NB4 (cell line): ENCODE data around the gene ABCD4.
"Not testable (repeated sequence)": the region's sequence is repeated elsewhere in the genome, so short reads cannot be mapped to it uniquely, and the experiment has no call there.

Source experiments
- DNase-seq: peaks from one replicate; pipeline ENCODE4 v3.0.0; 2010; ENCODE audit warnings: low read depth
- H3K4me3 ChIP-seq: one replicate; pipeline ENCODE4 v1.5.1; 2011; ENCODE audit warnings: mild to moderate bottlenecking, low read depth, low read length, moderate library complexity
- MYC ChIP-seq: IDR thresholded peaks from 2 replicates; pipeline ENCODE4 v1.6.1; 2011; ENCODE audit warnings: low read depth, low read length
- POLR2A ChIP-seq: IDR thresholded peaks from 2 replicates; pipeline ENCODE4 v1.6.1; 2011; ENCODE audit warnings: mild to moderate bottlenecking; ENCODE audit not compliant: insufficient read length; ENCODE audit errors: extremely low read depth
- TF ChIP-seq, protein P1 (sequence below): IDR thresholded peaks from one replicate; pipeline ENCODE4 v1.5.1; 2012; ENCODE audit warnings: low read depth, low read length
- TF ChIP-seq, protein P2 (sequence below): IDR thresholded peaks from 2 replicates; pipeline ENCODE4 v1.6.1; 2011; ENCODE audit warnings: low read depth, low read length

The ABCD4 gene

DNA sequence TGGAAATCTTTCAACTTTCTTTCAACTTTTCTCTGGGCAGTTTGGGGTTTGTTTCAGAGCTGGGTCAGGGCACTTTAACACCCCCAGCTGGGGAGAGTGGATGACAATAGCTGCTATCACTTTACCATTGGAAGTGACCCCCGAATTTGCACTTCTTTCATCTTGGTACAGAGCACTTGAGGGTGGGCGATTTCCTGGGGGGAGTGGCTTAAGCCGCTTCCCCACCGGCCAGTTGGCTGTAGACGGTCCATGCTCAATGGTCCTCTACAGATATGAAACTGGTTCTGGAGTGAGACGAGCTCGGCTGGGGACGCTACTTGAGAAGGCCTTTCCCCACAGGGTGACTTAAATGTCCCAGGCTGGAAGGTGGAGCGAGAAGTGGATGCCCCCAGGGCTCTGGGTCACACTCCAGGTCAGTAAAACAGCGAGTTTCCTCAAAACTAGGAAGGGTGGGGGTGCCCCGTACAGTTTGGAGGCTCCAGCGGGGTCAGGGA lies 45.6 kb upstream of the ABCD4 start, which contains the start of gene VRTN:
VRTN (plus strand) TSS at position 231 of the 494 bp plus-strand sequence. CDS start 8,313 bp downstream, outside the sequence.
- DNase-seq: no peak
- TF ChIP-seq, protein P1, sequence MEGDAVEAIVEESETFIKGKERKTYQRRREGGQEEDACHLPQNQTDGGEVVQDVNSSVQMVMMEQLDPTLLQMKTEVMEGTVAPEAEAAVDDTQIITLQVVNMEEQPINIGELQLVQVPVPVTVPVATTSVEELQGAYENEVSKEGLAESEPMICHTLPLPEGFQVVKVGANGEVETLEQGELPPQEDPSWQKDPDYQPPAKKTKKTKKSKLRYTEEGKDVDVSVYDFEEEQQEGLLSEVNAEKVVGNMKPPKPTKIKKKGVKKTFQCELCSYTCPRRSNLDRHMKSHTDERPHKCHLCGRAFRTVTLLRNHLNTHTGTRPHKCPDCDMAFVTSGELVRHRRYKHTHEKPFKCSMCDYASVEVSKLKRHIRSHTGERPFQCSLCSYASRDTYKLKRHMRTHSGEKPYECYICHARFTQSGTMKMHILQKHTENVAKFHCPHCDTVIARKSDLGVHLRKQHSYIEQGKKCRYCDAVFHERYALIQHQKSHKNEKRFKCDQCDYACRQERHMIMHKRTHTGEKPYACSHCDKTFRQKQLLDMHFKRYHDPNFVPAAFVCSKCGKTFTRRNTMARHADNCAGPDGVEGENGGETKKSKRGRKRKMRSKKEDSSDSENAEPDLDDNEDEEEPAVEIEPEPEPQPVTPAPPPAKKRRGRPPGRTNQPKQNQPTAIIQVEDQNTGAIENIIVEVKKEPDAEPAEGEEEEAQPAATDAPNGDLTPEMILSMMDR: no peak
- no peak for TF ChIP-seq MYC
- TF ChIP-seq, protein P2, sequence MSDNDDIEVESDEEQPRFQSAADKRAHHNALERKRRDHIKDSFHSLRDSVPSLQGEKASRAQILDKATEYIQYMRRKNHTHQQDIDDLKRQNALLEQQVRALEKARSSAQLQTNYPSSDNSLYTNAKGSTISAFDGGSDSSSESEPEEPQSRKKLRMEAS: no peak
- no peak for TF ChIP-seq POLR2A
- H3K4me3 ChIP-seq: no peak within 1 kb of the TSS

DNA sequence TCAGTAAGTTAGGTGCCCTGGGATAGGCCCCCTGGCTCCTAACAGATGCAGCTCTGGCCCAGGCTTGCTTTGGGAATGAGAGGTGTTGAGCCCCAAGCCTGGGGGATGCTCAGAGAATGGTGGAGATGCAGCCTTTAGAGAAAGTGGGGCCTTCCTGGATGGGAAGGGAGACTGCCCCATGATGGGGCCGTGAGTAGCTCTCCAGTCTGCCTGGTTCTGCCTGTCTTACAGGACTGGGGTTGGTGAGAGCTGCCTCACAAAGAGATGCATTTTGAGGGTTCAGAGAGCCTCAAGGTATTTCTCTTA lies 45.0 kb upstream of the ABCD4 start:
- TF ChIP-seq, protein P2: no peak
- TF ChIP-seq, protein P1: no peak
- no peak for TF ChIP-seq MYC
- no peak for TF ChIP-seq POLR2A
- no peak overlapping the region for H3K4me3 ChIP-seq
- no peak for DNase-seq

DNA sequence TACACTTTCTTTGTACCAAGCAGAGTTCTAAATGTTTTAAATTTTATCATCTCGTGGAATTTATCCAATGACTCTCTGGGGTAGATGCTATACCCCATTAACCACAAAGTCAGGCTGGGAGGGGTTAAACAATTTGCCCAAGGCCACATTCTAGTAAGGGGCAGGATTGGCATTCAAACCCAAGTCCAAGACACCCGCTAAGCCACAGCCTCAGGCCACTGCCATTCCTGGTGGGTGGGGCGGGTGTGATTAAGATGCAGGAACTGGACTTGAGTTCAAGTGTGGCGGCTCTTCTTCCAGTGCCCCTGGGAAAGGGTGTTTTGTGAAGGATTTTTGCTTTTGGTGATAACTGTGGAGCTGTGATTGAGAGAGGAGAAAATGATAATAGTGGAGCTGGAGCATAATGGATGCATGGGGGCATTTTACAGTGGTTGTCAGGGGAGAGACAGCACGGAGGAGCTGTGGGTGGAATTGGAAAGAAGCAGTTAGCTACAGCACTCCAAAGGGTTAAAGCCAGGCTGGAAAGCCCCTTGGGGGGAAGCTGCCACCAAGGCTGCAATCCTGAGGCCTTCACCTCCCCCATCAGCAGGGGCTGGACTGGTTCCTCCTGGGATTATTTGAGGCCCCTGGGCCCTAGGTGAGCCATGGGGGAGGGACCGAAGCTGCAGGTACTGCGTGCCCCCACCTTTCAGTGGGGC lies 44.5 kb upstream of the ABCD4 start:
- DNase-seq: no peak
- no peak overlapping the region for H3K4me3 ChIP-seq
- TF ChIP-seq, protein P1: no peak
- TF ChIP-seq POLR2A (no peak), MYC (no peak)
- TF ChIP-seq, protein P2: no peak

DNA sequence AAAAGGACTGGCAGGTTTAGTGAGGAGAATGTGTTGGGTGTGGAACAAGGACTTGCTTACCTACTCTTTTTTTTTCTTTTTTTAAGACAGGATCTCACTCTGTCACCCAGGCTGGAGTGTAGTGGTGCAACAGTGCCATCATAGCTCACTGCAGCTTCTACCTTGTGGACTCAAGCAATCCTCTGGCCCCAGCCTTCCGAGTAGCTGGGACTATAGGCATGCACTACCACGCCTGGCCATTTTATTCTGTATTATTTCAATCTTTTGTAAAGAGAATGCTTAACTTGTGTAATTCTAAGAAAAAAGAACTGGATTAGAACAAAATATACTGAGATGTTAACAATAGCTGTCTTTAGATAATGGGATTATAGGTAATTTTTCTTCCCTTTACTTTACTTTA lies 43.6 kb upstream of the ABCD4 start:
- no peak for TF ChIP-seq MYC
- TF ChIP-seq, protein P2: no peak
- TF ChIP-seq POLR2A: no peak
- TF ChIP-seq, protein P1: no peak
- no peak overlapping the region for H3K4me3 ChIP-seq
- no peak for DNase-seq

DNA sequence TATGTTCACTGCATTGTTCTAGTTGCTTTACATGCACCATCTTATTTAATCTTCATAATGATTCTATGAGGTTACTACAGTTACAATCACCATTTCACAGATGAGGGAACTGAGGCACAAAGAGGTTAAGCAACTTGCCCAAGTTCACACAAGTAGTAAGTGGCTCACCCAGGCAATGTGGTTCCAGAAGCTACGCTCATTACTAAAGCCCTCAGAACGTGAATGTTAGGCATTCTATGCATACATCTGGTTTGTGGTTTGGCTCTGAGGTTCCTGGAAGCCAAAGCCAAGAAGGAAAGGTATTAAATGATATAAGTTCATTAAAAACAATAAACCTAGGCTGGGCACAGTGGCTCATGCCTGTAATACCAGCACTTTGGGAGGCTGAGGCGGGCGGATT lies 31.2 kb upstream of the ABCD4 start:
- TF ChIP-seq POLR2A (no peak), MYC (no peak)
- TF ChIP-seq, protein P1: no peak
- TF ChIP-seq, protein P2: no peak
- DNase-seq: no peak
- H3K4me3 ChIP-seq: no peak overlapping the region

DNA sequence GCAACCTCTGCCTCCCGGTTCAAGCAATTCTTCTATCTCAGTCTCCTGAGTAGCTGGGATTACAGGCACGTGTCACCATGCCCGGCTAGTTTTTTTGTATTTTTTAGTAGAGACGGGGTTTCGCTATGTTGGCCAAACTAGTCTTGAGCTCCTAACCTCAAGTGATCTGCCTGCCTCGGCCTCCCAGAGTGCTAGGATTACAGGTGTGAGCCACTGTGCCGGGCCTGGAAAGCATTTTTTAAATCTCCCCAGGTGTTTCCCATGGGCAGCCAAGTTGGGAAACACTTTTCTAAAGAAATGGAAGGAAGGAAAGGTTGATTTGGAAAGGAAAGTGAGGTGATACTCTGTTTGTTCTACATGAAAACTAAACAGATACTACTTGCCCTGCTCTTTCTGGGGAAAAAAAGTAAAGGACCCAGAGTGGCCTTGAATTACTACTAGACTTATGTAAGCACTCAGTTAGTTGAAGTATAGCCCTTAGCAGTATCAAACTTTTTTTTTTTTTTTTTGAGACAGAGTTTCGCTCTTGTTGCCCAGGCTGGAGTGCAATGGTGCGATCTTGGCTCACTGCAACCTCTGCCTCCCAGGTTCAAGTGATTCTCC lies 27.3 kb upstream of the ABCD4 start:
- not testable (repeated sequence) for H3K4me3 ChIP-seq, DNase-seq
